ENCODE measurements around the gene INKA1. TPM values are rescaled to one million over a fixed set of nuclear protein-coding genes. Genes with fewer than 3 reads are reported as not detected.

INKA1 gene
- total RNA-seq, 2 experiments from 2014 or later: 1.0 to 1.2 TPM

GRCh38 chr3:49826016-49826415 is 23.0 kb downstream of the INKA1 start:
- Mint-ChIP-seq H3K4me3 (no peak overlapping the region), H3K27ac (no peak overlapping the region), H3K36me3 (peaks cover 13% of the 10 kb centered on the region), H3K4me1 (ENCODE audit: low read depth) (no peaks in the 10 kb centered on the region), H3K9me3 (no peaks in the 10 kb centered on the region), H3K27me3 (no peaks in the 10 kb centered on the region)
- CTCF ChIA-PET: interaction anchor here (1.5 to 1.9 kb wide), 2 partner anchors 13 to 23 kb away, joined by 4 to 12 read pairs; partner anchors contain the start of gene INKA1
- no peak for DNase-seq
- POLR2A ChIA-PET: no interaction called here
- intact Hi-C loops (cut with micrococcal nuclease): no loop called here

DNA sequence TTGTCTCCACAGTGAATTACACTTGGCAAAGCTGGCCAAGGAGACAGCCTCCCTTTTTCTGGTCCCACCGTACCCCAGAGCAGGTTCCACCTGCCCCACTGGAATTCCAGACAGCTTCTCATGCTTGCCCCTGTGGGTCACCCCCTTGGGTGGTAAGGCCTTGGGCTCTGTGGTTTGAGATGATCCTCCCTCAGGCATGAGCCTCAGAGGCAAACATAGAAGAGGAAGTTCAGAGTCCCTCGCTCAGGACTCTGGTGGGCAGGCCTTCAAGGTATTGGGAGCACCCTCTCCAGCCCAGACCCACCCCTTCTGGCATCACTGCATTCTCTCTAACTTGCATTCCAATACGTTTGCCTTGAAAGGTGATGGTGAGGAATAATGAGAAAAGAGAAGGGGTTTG is 28.3 kb downstream of the INKA1 start:
- Mint-ChIP-seq H3K27ac (no peak overlapping the region), H3K36me3 (peaks cover 35% of the 10 kb centered on the region), H3K4me1 (ENCODE audit: low read depth) (no peaks in the 10 kb centered on the region), H3K9me3 (no peaks in the 10 kb centered on the region), H3K27me3 (no peaks in the 10 kb centered on the region), H3K4me3 (no peak overlapping the region)
- intact Hi-C loops (cut with micrococcal nuclease): no loop called here
- ChIA-PET CTCF (interaction anchor here (0.8 to 2.1 kb wide), 2 partner anchors 8 to 30 kb away, joined by 3 to 13 read pairs; no protein-coding TSS in a partner anchor), POLR2A (interaction anchor here (1.2 kb wide), 1 partner anchor 31 kb away, joined by 3 read pairs; no protein-coding TSS in a partner anchor)
- no peak for DNase-seq

DNA sequence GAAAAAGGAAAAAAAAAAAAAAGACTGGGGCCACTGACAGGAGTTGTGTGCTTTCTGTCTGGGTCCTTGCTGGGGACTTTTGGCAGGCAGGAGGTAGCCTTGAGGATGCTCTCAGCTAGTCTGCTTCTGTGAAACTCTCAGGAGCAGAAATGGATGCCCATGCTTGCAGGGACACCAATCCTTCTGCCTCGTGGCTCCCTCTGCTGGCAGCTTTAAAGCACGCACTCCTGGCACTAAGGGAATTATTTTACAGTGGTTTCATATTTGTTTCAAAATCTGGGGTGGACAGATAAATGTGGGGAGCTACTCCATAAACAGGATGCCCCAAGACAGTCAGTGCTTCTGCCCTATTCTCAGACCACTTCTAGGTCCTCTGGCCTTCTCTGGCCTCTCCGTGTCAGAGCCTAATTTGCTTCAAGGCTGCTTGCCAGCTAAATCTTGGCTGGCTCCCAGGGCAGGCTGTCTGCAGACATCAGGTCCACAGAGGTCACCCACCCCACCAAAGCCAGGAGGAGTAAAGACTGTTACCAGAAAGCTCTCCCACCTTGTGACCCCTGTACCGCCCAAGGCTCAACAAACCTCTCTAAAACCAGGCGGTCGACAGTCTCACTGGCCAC is 36.2 kb downstream of the INKA1 start:
- POLR2A ChIA-PET: interaction anchor here (1.1 to 2.4 kb wide), 2 partner anchors 36 to 38 kb away, joined by 3 to 9 read pairs; partner anchors contain the start of gene INKA1
- Mint-ChIP-seq H3K36me3 (peaks cover 14% of the 10 kb centered on the region), H3K9me3 (no peaks in the 10 kb centered on the region), H3K4me1 (ENCODE audit: low read depth) (peaks cover 1% of the 10 kb centered on the region), H3K4me3 (no peak overlapping the region), H3K27ac (no peak overlapping the region), H3K27me3 (no peaks in the 10 kb centered on the region)
- intact Hi-C loops (cut with micrococcal nuclease): loop anchor here (1.0 to 5.0 kb wide), 3 partner anchors 37 to 136 kb away; partner anchors contain the start of gene IP6K1
- CTCF ChIA-PET: interaction anchor here (0.5 to 4.5 kb wide), 49 partner anchors 9 to 452 kb away, joined by 3 to 159 read pairs (median 4); partner anchors contain the start of genes AMIGO3, GMPPB, INKA1 and IP6K1
- peak; percentile 85 for DNase-seq

GRCh38 chr3:49840388-49840787 is 37.3 kb downstream of the INKA1 start:
- H3K4me3 Mint-ChIP-seq: no peak overlapping the region
- no peaks in the 10 kb centered on the region for H3K9me3 Mint-ChIP-seq
- H3K27ac Mint-ChIP-seq: no peak overlapping the region
- ChIA-PET POLR2A (no interaction called here), CTCF (interaction anchor here (1.0 to 7.0 kb wide), 9 partner anchors 9 to 301 kb away, joined by 3 to 50 read pairs (median 5); partner anchors contain the start of genes CDHR4 and INKA1)
- DNase-seq: no peak
- H3K27me3 Mint-ChIP-seq: no peaks in the 10 kb centered on the region
- intact Hi-C loops (cut with micrococcal nuclease): no loop called here
- peaks cover 1% of the 10 kb centered on the region for H3K4me1 Mint-ChIP-seq (ENCODE audit: low read depth)
- peaks cover 8% of the 10 kb centered on the region for H3K36me3 Mint-ChIP-seq

- peaks cover 1% of the 10 kb centered on the region for H3K4me1 Mint-ChIP-seq (ENCODE audit: low read depth)
- H3K36me3 Mint-ChIP-seq: peaks cover 8% of the 10 kb centered on the region
- peak; percentile 22 for DNase-seq
- no peaks in the 10 kb centered on the region for H3K9me3 Mint-ChIP-seq
- CTCF ChIA-PET: interaction anchor here (0.9 to 7.0 kb wide), 8 partner anchors 8 to 301 kb away, joined by 3 to 50 read pairs (median 4); partner anchors contain the start of genes CDHR4 and INKA1
- H3K27me3 Mint-ChIP-seq: no peaks in the 10 kb centered on the region
- intact Hi-C loops (cut with micrococcal nuclease): no loop called here
- no peak overlapping the region for H3K27ac Mint-ChIP-seq
- H3K4me3 Mint-ChIP-seq: no peak overlapping the region
- POLR2A ChIA-PET: interaction anchor here (0.6 kb wide), 1 partner anchor 23 kb away, joined by 10 read pairs; no protein-coding TSS in a partner anchor
These were observed 38.1 kb downstream of the INKA1 start for GRCh38 chr3:49841126-49841696.

- Mint-ChIP-seq H3K27ac (no peak overlapping the region), H3K9me3 (no peaks in the 10 kb centered on the region), H3K36me3 (peaks cover 9% of the 10 kb centered on the region), H3K4me1 (ENCODE audit: low read depth) (peaks cover 1% of the 10 kb centered on the region), H3K27me3 (no peaks in the 10 kb centered on the region), H3K4me3 (no peak overlapping the region)
- no peak for DNase-seq
- ChIA-PET CTCF (interaction anchor here (0.9 to 7.0 kb wide), 4 partner anchors 15 to 141 kb away, joined by 3 to 50 read pairs (median 4); partner anchors contain the start of genes CDHR4 and INKA1), POLR2A (interaction anchor here (0.6 kb wide), 1 partner anchor 24 kb away, joined by 10 read pairs; no protein-coding TSS in a partner anchor)
- intact Hi-C loops (cut with micrococcal nuclease): no loop called here
These were observed 38.7 kb downstream of the INKA1 start for GRCh38 chr3:49841806-49842205.

- intact Hi-C loops (cut with micrococcal nuclease): no loop called here
- no peak for DNase-seq
- Mint-ChIP-seq H3K4me1 (ENCODE audit: low read depth) (peaks cover 1% of the 10 kb centered on the region), H3K27me3 (no peaks in the 10 kb centered on the region), H3K36me3 (peaks cover 9% of the 10 kb centered on the region), H3K9me3 (no peaks in the 10 kb centered on the region), H3K27ac (no peak overlapping the region), H3K4me3 (no peak overlapping the region)
- CTCF ChIA-PET: interaction anchor here (7.0 kb wide), 1 partner anchor 42 kb away, joined by 50 read pairs; the partner anchor contains the start of genes CDHR4 and INKA1
- POLR2A ChIA-PET: no interaction called here
These were observed 39.9 kb downstream of the INKA1 start for GRCh38 chr3:49842843-49843517.

- POLR2A ChIA-PET: no interaction called here
- DNase-seq: no peak
- Mint-ChIP-seq H3K36me3 (peaks cover 7% of the 10 kb centered on the region), H3K9me3 (no peaks in the 10 kb centered on the region), H3K27ac (no peak overlapping the region), H3K27me3 (no peaks in the 10 kb centered on the region), H3K4me3 (no peak overlapping the region), H3K4me1 (ENCODE audit: low read depth) (no peaks in the 10 kb centered on the region)
- CTCF ChIA-PET: interaction anchor here (2.0 to 7.0 kb wide), 2 partner anchors 9 to 43 kb away, joined by 5 to 50 read pairs; partner anchors contain the start of genes CDHR4 and INKA1
- intact Hi-C loops (cut with micrococcal nuclease): no loop called here
These were observed 41.6 kb downstream of the INKA1 start for GRCh38 chr3:49844464-49845183.

GRCh38 chr3:49845694-49846093 is 42.6 kb downstream of the INKA1 start:
- H3K27me3 Mint-ChIP-seq: no peaks in the 10 kb centered on the region
- no peak overlapping the region for H3K27ac Mint-ChIP-seq
- peaks cover 7% of the 10 kb centered on the region for H3K36me3 Mint-ChIP-seq
- no peaks in the 10 kb centered on the region for H3K9me3 Mint-ChIP-seq
- ChIA-PET CTCF (interaction anchor here (0.8 to 7.0 kb wide), 3 partner anchors 9 to 44 kb away, joined by 3 to 50 read pairs (median 5); partner anchors contain the start of genes CDHR4 and INKA1), POLR2A (no interaction called here)
- DNase-seq: no peak
- no peak overlapping the region for H3K4me3 Mint-ChIP-seq
- no peaks in the 10 kb centered on the region for H3K4me1 Mint-ChIP-seq (ENCODE audit: low read depth)
- intact Hi-C loops (cut with micrococcal nuclease): no loop called here
